Articular chondrocyte of knee joint (primary cell): ENCODE measurements around the gene CLEC5A. TPM values are rescaled to one million over a fixed set of nuclear protein-coding genes. Genes with fewer than 3 reads are reported as not detected.

Experiments
- total RNA-seq: library from RNA; depleted of rRNA; stranded (reverse); fragments of >200 nt; gene quantifications from 2 replicates; pipeline ENCODE4 v1.2.3, GENCODE V29; 2012

Gene CLEC5A
- not detected in 2 replicates for total RNA-seq

DNA sequence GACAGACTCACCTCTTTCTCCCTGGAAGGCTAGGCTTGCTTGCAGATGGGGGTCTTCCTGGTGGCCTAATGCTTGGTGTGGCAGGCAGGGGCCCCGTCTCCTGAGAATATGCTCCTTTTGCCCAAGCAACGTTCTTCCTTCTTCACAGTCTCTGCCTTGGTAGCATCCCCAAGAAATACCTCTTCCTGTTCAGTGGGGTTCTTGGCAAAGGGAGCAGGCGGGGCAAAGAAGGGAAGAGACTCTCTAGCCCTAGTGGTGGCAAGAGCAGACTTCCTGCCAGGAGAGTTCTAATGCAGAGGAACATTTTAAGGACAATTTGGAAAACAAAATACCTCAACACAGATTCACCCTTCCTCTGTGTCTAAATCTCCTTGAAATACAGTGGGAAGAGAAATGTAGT is at the start of gene CLEC5A:
TSS of gene CLEC5A (minus strand) at position 179 of the 400 bp plus-strand sequence. CDS start 682 bp downstream, outside the sequence.

DNA sequence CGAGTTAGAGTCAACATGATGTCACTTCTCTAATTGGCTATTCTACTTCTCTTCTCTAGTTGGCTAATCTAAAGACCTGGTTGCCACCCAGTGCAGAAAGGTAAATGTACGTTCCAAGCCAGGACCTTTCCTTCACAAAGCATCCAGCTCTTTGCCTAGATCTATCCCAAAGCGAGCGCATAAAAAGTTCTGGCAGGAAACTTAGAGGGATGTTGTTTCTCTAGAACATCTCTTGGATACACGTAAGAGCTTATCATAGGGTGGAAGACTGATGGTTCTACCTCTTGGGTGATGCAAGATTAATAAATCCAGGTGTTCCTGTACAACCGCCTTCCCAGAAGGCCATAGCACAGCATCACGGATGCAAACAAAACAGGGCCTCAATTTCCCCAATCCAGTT is 26.9 kb upstream of the CLEC5A start, which contains the start of gene TAS2R38:
TSS of gene TAS2R38 (minus strand) at position 101 of the 400 bp plus-strand sequence. CDS start at position 17, 84 bp downstream.

DNA sequence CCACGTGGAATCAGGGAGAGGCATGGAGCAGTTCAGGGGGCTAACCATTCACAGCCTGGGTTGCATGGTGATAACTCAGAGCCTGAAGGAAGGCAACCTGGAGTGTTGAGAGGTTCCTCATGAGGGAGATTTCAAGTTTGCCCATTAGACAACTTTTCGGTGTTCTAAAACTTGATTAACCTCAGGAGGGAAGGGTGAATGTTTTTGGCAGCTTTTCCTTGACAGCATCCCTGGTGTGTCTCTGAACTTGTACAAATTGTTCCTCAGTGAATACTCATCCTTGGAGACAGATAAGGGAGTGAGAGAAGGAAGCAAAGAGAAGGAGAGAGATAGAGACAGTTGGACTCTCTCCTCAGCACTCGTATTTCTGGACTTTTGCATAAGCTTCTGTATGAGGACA is 30.7 kb downstream of the CLEC5A start, which contains the start of gene OR9A4:
TSS of gene OR9A4 (plus strand) at position 301 of the 400 bp plus-strand sequence. CDS start 2,477 bp downstream, outside the sequence.

Other genes starting within 250 kb of the CLEC5A start
- 6.9 and 8.4 TPM in 2 replicates for gene DENND11, start 244.8 kb downstream of the CLEC5A start, total RNA-seq
- not detected in 2 replicates for gene WEE2, start 238.6 kb downstream of the CLEC5A start, total RNA-seq
- gene SSBP1, start 208.6 kb downstream of the CLEC5A start, total RNA-seq = 121 and 139 TPM in 2 replicates
- 2.9 and 4.1 TPM in 2 replicates for gene TAS2R3, start 182.9 kb downstream of the CLEC5A start, total RNA-seq
- gene TAS2R4, start 170.3 kb downstream of the CLEC5A start, total RNA-seq = 2.4 and 3.8 TPM in 2 replicates
- gene TAS2R5, start 156.8 kb downstream of the CLEC5A start, total RNA-seq = 1.9 and 2.6 TPM in 2 replicates
- gene PRSS37, start 105.5 kb downstream of the CLEC5A start, total RNA-seq = not detected in 2 replicates
- 0.11 and 0.13 TPM in 2 replicates for gene OR9A4, start 30.6 kb downstream of the CLEC5A start, total RNA-seq
- gene TAS2R38, start 26.8 kb upstream of the CLEC5A start, total RNA-seq = not detected in 2 replicates
- gene MGAM, start 48.9 kb upstream of the CLEC5A start, total RNA-seq = 0.43 TPM in 1 of 2 replicates, not detected in the other
- not detected in 2 replicates for gene MGAM2, start 164.7 kb upstream of the CLEC5A start, total RNA-seq